ENCODE data around the gene ADGRV1. TPM values are rescaled to one million over a fixed set of nuclear protein-coding genes. Genes with fewer than 3 reads are reported as not detected.

The ADGRV1 gene
- total RNA-seq, 4 donors from 2014 or later = 2.5 to 7.5 (median 4.5) TPM

- TF ChIP-seq EP300 (IDR thresholded peaks at IDR 0.05) (no peak), POLR2A (IDR thresholded peaks at IDR 0.05) (no peak), CTCF (IDR thresholded peaks at IDR 0.05) (no peak), POLR2AphosphoS5 (IDR thresholded peaks at IDR 0.05) (no peak)
- Histone ChIP-seq H3K4me3 (no peak overlapping the region), H3K36me3 (no peaks in the 10 kb centered on the region), H3K27me3 (no peaks in the 10 kb centered on the region), H3K27ac (peak overlapping the region; percentile 67), H3K4me1 (peaks cover 7% of the 10 kb centered on the region), H3K9me3 (no peaks in the 10 kb centered on the region)
- 22% methylated on average over 4 of the region's 4 CpGs for WGBS
- no peak for DNase-seq (ENCODE audit: low spot score in 2 of 2)
Measured at GRCh38 chr5:91182763-91183162, 624.2 kb downstream of the ADGRV1 start.

DNA sequence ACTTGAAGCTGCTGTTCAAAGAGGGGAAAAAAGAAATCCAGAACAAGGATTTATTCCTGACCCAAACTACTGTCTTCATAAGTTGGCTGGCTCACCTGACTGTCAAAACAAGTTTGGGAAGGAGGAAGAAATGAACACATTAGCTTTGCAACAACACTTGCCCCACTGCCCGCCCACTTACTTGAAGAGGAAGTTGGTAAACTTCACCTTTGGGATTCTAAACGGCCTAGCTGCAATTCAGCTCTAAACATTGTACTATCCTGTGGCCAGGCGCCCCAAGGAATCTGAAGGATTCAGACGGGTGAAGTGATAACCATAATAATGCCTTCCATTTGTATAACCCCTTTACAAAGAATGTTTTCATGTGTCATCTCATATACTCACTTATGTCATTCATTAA, 625.1 kb downstream of the ADGRV1 start:
- no peak for TF ChIP-seq POLR2A (IDR thresholded peaks at IDR 0.05)
- no peak for TF ChIP-seq POLR2AphosphoS5 (IDR thresholded peaks at IDR 0.05)
- no peak for TF ChIP-seq EP300 (IDR thresholded peaks at IDR 0.05)
- TF ChIP-seq CTCF (IDR thresholded peaks at IDR 0.05) = no peak
- Histone ChIP-seq H3K9me3 (no peaks in the 10 kb centered on the region), H3K36me3 (no peaks in the 10 kb centered on the region), H3K27ac (peak overlapping the region; percentile 67), H3K4me3 (no peak overlapping the region), H3K4me1 (peaks cover 7% of the 10 kb centered on the region), H3K27me3 (no peaks in the 10 kb centered on the region)
- no peak for DNase-seq (ENCODE audit: low spot score in 2 of 2)
- 65% methylated on average over 4 of the region's 4 CpGs for WGBS

GRCh38 chr5:91186101-91186500, 627.5 kb downstream of the ADGRV1 start:
- Histone ChIP-seq H3K9me3 (no peaks in the 10 kb centered on the region), H3K4me3 (no peak overlapping the region), H3K27ac (no peak overlapping the region), H3K4me1 (peaks cover 19% of the 10 kb centered on the region), H3K36me3 (no peaks in the 10 kb centered on the region), H3K27me3 (no peaks in the 10 kb centered on the region)
- TF ChIP-seq CTCF (IDR thresholded peaks at IDR 0.05) (no peak), POLR2AphosphoS5 (IDR thresholded peaks at IDR 0.05) (no peak), POLR2A (IDR thresholded peaks at IDR 0.05) (no peak), EP300 (IDR thresholded peaks at IDR 0.05) (no peak)
- DNase-seq (ENCODE audit: low spot score in 2 of 2) = no peak
- WGBS = 91% methylated on average over 5 of the region's 5 CpGs

DNA sequence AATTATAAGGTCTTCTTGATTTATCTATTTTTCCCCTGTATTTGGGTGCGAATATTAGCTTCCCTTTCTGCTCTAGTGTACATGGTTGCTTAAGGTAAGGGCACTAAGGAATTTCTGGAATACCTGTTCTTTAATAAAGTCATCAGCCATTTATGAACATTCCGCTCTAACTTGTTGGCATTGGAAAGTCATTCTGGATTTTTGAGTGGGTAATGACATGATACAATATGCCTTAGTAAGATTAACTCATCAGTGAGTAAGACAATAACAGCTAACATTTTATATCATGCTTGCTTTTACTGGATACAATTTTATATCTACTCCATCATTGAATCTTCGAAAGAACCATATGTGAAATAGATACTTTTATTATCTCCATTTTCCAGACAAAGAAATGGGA, 628.4 kb downstream of the ADGRV1 start:
- no peak for DNase-seq (ENCODE audit: low spot score in 2 of 2)
- 89% methylated on average over 3 of the region's 3 CpGs for WGBS
- TF ChIP-seq EP300 (IDR thresholded peaks at IDR 0.05) (no peak), CTCF (IDR thresholded peaks at IDR 0.05) (no peak), POLR2AphosphoS5 (IDR thresholded peaks at IDR 0.05) (no peak), POLR2A (IDR thresholded peaks at IDR 0.05) (no peak)
- H3K4me1 ChIP-seq = peaks cover 19% of the 10 kb centered on the region
- H3K27me3 ChIP-seq = no peaks in the 10 kb centered on the region
- no peaks in the 10 kb centered on the region for H3K36me3 ChIP-seq
- H3K27ac ChIP-seq = no peak overlapping the region
- H3K9me3 ChIP-seq = no peaks in the 10 kb centered on the region
- no peak overlapping the region for H3K4me3 ChIP-seq

DNA sequence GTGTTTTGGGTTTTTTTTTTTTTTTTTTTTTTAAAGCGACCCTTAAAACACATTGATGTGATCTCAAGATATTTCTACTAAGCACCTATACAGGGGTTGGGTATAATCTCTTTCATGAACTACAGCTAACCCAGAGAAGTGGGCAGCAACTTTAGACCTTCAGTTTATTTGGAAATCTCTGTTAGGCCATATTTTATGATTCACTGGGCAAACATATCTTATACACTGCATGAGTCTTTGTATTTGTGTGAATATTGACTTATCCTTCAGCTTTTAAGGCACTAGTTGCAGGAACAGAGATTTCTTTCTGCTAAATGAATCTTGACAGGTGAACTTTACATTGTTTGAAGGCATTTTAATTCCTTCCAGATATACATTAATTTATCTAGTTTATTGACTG, 630.2 kb downstream of the ADGRV1 start:
- H3K36me3 ChIP-seq = no peaks in the 10 kb centered on the region

More for the DNA sequence above, 630.2 kb downstream of the ADGRV1 start:
- Histone ChIP-seq H3K4me3 (no peak overlapping the region), H3K9me3 (no peaks in the 10 kb centered on the region), H3K27ac (no peak overlapping the region), H3K4me1 (peaks cover 15% of the 10 kb centered on the region), H3K27me3 (no peaks in the 10 kb centered on the region)
- DNase-seq (ENCODE audit: low spot score in 2 of 2) = no peak
- TF ChIP-seq EP300 (IDR thresholded peaks at IDR 0.05) = no peak
- TF ChIP-seq CTCF (IDR thresholded peaks at IDR 0.05) = no peak
- TF ChIP-seq POLR2AphosphoS5 (IDR thresholded peaks at IDR 0.05) = no peak
- TF ChIP-seq POLR2A (IDR thresholded peaks at IDR 0.05) = no peak
- 100% methylated on average over 1 of the region's 1 CpG for WGBS
